Right lobe of liver (tissue), 6 donors: ENCODE measurements around the gene SYT15. TPM values are rescaled to one million over a fixed set of nuclear protein-coding genes. Genes with fewer than 3 reads are reported as not detected.

Source experiments
- ATAC-seq, 4 donors: fragments of 200-7000 bp; cut with Tn5 transposase; one replicate each; pipeline ENCODE4 v1.9.1; 2020; ENCODE audit warnings: mild to moderate bottlenecking in 4 of 4, moderate library complexity in 4 of 4
- DNase-seq, 3 donors: peaks; one replicate each; pipeline ENCODE4 v3.0.0-alpha.2; 2020
- H3K27ac ChIP-seq, 3 donors: fragments of 200-600 bp; one replicate each; pipeline ENCODE4 v1.8.0; 2022
- H3K27me3 ChIP-seq, 2 donors: fragments of 200-600 bp; one replicate each; pipeline ENCODE4 v1.8.0; 2022
- H3K36me3 ChIP-seq, 4 donors: fragments of 200-600 bp; sonication (generic) in 1 of 4; one replicate each; pipeline versions ENCODE4 v1.5.1 to v1.8.0; 2017 to 2022; ENCODE audit warnings: control low read depth in 1 of 4
- H3K4me1 ChIP-seq, 4 donors: fragments of 200-600 bp; sonication (generic) in 1 of 4; one replicate each; pipeline versions ENCODE4 v1.5.1 to v1.8.0; 2017 to 2022; ENCODE audit warnings: control low read depth in 1 of 4
- H3K4me3 ChIP-seq, 3 donors: fragments of 200-600 bp; one replicate each; pipeline ENCODE4 v1.8.0; 2022
- H3K9me3 ChIP-seq, 4 donors: fragments of 200-600 bp; sonication (generic) in 1 of 4; one replicate each; pipeline versions ENCODE4 v1.5.1 to v1.8.0; 2017 to 2022; ENCODE audit warnings: control low read depth in 1 of 4
- POLR2A ChIP-seq: fragments of 450-650 bp; IDR thresholded peaks from one replicate; pipeline ENCODE4 v1.6.1; 2017; ENCODE audit warnings: antibody characterized with exemption, mild to moderate bottlenecking
- WGBS: methylation state at CpG from one replicate; pipeline ENCODE4 v1.1.6; 2018; ENCODE audit warnings: low coverage, low lambda C conversion rate; ENCODE audit not compliant: insufficient coverage; ENCODE audit errors: missing lambda C conversion rate; 5-methylcytosine and 5-hydroxymethylcytosine counted together
- intact Hi-C, 2 donors: fragments of 100-400 bp; cut with DNase I; formaldehyde crosslinking; loops; one replicate each; pipeline versions ENCODE4 v1.11.2 to v1.14.1; 2022
- total RNA-seq, 6 experiments: library from RNA; depleted of rRNA in 2 of 6; stranded (reverse); fragments of >200 nt in 2 of 6; fragmentation: NEBNext Ultra II Directional in 3 of 6; extraction: Animal tissue kit (Norgen Biotek cat#: 25700) in 3 of 6; gene quantifications; one replicate each; pipeline versions ENCODE4 v1.1.0 to v1.2.4, GENCODE V29; 2016 to 2023
- TF ChIP-seq, protein P1 (sequence below), 4 donors: fragments of 200-600 bp in 3 of 4; fragments of 450-650 bp in 1 of 4; IDR thresholded peaks; one replicate each; pipeline versions ENCODE4 v1.5.1 to v1.8.0; 2016 to 2022; ENCODE audit warnings: antibody characterized with exemption in 4 of 4, mild to moderate bottlenecking in 2 of 4
- donor health status: DM: no; HTN: yes; CAD: no.
- donor health status: DM: no; HTN: no; CAD: no.
- donor health status: DM: no; HTN: no; CAD: no.
- donor health status: DM: no; HTN: yes; CAD: no.
- donor health status: DM: no; HTN: yes; CAD: no.

SYT15 gene
- total RNA-seq, 6 experiments from 2014 or later = 0.43 to 1.3 (median 0.82) TPM

DNA sequence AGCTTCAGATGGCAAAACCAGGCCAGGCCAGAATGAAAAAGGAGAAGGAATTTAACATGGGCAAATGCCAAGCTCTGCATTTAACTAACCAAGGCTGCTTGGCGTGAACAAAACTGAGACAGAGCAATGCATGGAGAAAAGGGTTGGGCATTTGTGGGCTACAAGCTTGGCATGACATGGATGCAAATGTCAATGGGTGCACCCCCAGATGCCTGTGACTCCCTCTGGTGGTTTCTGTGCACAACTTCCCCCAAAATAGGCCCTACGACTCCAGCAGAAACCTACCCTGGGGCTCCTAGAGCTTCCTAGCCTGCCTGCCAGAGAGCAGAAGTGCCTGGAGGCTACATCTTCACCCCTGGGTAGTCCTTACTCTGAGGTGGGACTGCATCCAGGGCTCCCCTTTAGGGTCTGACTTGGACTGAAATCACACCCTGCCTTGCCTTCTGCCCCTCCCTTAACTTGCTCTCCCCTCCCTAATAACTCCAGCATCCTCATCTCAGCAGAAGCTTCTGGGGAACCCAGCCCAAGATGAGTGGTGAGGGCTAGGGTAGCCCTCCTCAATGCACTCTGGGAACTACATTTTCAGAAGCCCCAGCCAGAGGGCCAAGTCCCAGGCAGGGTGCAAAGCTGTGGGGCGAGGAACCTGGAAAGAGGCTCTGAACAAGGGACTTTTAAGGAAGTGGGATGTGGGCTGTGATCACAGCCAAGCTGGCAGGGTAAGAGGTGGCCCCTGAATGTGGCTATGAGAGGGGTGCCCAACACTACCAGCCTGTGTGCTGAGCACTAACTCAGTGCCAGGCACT is 33.7 kb upstream of the SYT15 start:
- DNase-seq (peak in 2 of 3 donors; percentile 20 to 46), ATAC-seq (peak in 1 of 4 donors; percentile 6)
- Histone ChIP-seq H3K27ac (no peak overlapping the region), H3K36me3 (no peaks in the 10 kb centered on the region), H3K4me3 (no peak overlapping the region), H3K27me3 (no peaks in the 10 kb centered on the region), H3K4me1 (no peaks in the 10 kb centered on the region), H3K9me3 (no peaks in the 10 kb centered on the region)
- 62% methylated on average over 3 of the region's 3 CpGs for WGBS
- TF ChIP-seq, protein P1, sequence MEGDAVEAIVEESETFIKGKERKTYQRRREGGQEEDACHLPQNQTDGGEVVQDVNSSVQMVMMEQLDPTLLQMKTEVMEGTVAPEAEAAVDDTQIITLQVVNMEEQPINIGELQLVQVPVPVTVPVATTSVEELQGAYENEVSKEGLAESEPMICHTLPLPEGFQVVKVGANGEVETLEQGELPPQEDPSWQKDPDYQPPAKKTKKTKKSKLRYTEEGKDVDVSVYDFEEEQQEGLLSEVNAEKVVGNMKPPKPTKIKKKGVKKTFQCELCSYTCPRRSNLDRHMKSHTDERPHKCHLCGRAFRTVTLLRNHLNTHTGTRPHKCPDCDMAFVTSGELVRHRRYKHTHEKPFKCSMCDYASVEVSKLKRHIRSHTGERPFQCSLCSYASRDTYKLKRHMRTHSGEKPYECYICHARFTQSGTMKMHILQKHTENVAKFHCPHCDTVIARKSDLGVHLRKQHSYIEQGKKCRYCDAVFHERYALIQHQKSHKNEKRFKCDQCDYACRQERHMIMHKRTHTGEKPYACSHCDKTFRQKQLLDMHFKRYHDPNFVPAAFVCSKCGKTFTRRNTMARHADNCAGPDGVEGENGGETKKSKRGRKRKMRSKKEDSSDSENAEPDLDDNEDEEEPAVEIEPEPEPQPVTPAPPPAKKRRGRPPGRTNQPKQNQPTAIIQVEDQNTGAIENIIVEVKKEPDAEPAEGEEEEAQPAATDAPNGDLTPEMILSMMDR (IDR thresholded peaks at IDR 0.05) = peak in 2 of 4 donors; percentile 17 to 21
- no peak for TF ChIP-seq POLR2A
- intact Hi-C loops = no loop called here

DNA sequence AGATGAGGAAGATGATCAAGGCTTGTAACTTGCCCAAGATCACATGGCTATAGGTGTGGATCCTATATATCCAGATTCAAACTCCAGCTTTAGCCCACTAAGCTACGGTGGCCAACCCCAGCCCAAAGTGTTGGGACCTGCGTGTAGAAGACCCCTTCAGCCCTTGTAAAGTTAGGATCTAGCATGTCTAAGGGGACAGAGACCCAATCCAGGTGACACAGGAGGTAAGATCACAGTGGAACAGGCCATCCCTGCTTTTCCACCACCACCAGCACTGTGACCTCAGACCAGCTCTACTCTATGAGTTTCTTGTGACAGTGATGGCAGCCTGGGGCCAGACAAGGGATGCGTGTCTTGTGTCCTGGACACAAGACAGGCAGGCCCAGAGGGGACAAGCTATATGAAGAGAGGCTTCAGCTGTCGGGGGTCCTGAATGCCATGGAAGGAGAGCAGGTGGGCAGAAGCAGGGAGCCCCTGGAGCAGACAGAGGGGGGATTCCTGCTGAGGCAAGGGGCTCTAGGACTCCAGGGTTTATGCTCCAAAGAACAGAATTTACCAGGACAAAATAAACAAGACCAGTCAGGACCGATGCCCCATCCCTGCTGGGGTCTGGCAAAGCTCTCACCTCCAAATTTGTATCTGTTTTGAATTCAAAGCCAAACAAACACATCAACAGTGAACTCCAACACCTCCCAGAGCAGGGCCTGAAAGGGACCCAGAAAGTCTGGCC is 32.9 kb upstream of the SYT15 start:
- TF ChIP-seq, protein P1 (IDR thresholded peaks at IDR 0.05) = no peak
- TF ChIP-seq POLR2A = no peak
- H3K27me3 ChIP-seq = no peaks in the 10 kb centered on the region
- H3K36me3 ChIP-seq = no peaks in the 10 kb centered on the region
- H3K4me1 ChIP-seq = no peaks in the 10 kb centered on the region
- no peak overlapping the region for H3K4me3 ChIP-seq
- ATAC-seq (no peak), DNase-seq (peak in 2 of 3 donors; percentile 17 to 44)
- H3K27ac ChIP-seq = no peak overlapping the region
- no peaks in the 10 kb centered on the region for H3K9me3 ChIP-seq
- intact Hi-C loops = no loop called here
- 74% methylated on average over 5 of the region's 5 CpGs for WGBS

DNA sequence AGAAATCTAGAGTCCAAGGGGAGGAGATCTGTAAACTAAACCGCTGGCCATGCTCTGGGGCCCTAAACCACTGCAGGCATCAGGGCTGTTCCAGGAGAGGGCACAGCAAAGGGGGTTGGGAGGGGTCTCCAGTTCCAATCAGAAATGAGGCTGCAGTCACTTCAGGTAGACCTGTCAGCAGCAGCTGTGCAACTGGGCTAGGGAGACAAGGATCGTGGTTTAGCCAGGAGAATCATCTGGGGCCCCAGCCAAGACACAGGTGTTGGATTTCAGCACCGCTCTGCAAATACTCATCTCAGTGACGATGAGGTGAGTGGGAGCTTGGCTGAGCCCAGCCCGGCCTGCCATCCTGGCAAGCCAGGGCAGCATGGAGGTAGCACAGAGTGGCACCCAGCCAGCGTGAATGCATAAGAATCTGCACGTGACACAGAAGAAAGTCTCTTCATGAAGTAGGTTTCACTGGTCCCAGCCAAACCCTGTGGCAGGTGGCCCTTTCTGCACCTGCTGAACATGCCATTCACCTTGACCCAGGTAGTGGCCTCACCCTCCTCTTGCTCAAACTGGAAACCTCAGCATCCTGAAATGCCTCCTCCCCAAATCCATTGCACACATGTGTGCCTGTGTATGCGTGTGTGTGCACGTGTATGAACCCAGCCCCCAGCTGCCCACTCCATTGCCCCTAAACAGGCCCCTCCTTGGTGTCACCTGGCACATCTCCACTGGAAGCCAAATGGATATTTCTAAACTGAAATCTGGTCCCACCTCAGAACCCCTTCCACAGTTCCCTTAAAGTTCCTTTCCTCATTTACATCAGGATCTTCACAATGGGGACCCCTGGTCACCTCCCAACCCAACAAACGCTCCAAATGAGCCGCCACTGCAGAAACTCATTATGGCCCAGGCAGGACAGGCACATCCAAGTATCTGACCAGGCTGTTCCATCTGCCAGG is 32.1 kb upstream of the SYT15 start:
- H3K36me3 ChIP-seq = no peaks in the 10 kb centered on the region
- TF ChIP-seq POLR2A = no peak
- TF ChIP-seq, protein P1 (IDR thresholded peaks at IDR 0.05) = no peak
- intact Hi-C loops = no loop called here
- H3K27me3 ChIP-seq = no peaks in the 10 kb centered on the region
- no peaks in the 10 kb centered on the region for H3K9me3 ChIP-seq
- 73% methylated on average over 9 of the region's 11 CpGs for WGBS
- no peak overlapping the region for H3K27ac ChIP-seq
- DNase-seq = peak; percentile 22 to 64 (median 56)
- ATAC-seq = no peak
- H3K4me1 ChIP-seq = no peaks in the 10 kb centered on the region
- no peak overlapping the region for H3K4me3 ChIP-seq
